SKM-1 treated with dmso at 0.1 percent for 144 hours (cell line): ENCODE data around the gene TTC23.
A peak's percentile ranks its signal among the peaks of the same experiment; 100 is the strongest.

ENCODE experiments used
- DNase-seq: peaks from one replicate; lab custom pipeline; 2025; ENCODE audit not compliant: unreplicated experiment; lab: John Stamatoyannopoulos, UW

Gene TTC23

GRCh38 chr15:99165956-99166689 is 83.3 kb downstream of the TTC23 start:
- no peak for DNase-seq

GRCh38 chr15:99165020-99165790 is 84.2 kb downstream of the TTC23 start:
- no peak for DNase-seq

DNA sequence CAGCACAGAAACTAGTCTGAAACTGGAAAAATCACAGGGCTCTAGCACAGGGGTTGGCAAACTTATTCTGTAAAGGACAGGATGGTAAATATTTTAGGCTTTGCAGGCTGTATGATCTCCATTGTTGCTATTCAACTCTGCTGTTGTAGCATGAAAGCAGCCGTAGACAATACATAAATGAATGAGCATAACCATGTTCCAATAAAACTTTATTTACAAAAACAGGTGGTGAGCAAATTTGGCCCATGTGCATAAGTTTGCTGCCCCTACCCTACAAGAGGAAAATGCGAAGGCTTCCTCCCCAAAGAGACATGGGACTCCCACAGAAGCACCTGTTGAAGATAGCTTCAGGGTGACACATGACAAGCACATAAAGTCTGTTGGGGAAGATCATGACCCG is 85.3 kb downstream of the TTC23 start:
- DNase-seq = no peak

DNA sequence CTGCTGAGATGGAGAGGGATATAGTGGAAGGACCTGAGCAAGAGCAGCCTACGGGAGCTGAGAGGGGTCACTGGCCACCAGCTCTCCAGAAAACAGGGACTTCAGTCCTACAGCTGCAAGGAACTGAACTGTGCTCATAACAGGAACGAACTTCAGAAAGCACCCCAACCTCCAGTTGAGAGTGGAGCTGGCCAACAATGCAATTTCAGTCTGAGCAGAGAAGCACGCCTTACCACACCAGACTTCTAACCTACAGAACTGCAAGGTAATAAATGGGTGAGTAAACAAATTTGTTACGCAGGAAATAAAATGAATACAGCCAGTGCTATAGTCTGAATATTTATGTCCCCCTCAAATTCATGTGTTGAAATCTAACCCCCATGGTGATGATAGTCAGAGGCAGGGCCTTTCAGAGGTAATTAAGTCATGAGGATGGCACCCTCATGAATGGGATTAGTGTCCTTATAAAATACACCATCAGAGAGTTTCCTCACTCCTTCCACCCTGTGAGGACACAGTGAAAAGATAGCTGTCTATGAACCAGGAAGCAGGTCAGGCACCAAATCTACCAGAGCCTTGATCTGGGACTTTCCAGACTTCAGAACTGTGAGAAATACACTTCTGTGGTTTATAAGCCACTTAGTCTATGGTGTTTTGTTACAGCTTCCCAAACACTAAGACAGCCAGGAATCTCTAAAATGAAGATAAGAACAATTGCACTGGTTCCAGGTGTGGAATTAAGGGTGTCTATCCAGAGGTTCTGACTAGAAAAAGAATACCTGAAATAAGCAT is 85.9 kb downstream of the TTC23 start:
- DNase-seq = no peak

- no peak for DNase-seq
Observed at GRCh38 chr15:99158626-99159412, 90.6 kb downstream of the TTC23 start.

GRCh38 chr15:99157456-99157855 is 91.9 kb downstream of the TTC23 start:
- DNase-seq = no peak

GRCh38 chr15:99155961-99156443 is 93.4 kb downstream of the TTC23 start:
- peak; percentile 20 for DNase-seq

GRCh38 chr15:99154271-99154670 is 95.1 kb downstream of the TTC23 start:
- DNase-seq = no peak

GRCh38 chr15:99153026-99153535 is 96.3 kb downstream of the TTC23 start:
- DNase-seq = no peak

DNA sequence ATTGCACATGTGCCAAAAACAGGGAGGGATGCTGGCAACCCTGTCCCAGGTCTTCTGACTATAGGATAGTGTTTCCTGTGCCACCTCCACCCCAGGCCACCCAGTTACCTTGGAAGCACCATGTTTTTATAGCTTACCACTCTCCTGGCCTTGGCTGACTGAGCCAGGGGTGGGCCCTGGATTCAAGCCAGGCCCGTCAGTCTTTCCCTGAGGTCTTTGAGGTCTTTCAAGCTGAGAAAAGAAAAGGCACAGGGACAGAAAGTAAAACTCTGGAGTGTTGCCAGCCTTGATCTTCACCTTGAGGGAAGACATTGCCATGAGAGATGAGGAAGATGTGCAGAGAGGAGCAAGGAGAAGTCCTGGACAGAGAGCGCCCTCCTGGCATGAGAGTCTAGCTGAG is 98.2 kb downstream of the TTC23 start:
- no peak for DNase-seq

DNA sequence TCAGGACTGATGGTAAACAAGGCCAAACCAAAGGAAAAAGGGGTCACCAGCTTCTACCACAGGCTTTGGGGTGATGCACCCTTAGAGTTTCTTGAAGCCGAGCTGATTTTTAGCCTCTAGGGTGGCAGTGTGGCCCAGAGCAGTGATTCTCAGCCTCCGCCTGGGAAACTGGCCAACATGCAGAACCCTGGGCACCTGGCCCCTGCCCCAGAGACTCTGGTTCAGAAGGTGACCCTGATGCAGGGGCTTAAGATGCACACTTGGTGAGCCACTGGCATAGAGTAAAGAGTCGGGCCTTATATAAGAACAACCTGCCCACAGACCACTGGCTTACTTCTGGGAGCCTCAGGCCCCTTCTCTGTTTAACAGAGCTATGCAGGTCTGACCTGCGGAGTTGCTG is 100.0 kb downstream of the TTC23 start:
- no peak for DNase-seq

DNA sequence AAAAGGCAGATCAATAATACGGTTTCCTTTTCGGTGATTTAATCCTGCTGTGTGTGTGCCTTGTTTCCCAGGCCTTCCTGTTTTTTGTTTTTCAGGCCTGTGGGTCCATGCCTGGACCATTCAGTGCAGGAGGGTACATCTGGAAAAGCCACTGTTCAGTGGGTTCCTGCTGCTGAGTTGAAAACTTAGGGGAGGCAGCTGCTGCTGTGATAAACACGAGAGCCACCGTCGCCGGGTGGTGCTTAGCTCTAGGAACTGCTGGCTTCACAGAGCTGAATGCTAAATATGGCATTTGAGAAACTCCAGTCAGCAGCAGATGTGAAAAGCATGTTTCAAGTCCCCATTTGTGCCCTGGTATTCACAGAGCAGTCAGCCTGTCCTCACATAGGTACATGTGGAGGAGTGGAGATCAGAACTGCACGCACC is 100.5 kb downstream of the TTC23 start:
- no peak for DNase-seq

DNA sequence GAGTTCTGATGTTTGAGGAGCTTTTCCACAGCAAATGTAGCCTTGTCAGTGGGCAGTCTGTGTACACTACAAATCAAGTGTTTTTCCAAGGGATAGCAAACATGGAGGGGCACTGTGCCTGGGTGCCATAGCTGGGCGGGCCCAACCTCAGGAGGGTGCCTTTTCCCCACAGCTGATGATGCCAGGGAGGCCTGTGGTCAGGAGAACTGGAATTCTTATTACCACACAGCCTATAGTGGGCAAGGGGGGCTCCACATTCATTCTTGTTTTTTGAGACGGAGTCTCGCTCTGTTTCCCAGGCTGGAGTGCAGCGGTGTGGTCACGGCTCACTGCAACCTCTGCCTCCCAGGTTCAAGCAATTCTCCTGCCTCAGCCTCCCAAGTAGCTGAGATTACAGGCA is 102.7 kb downstream of the TTC23 start:
- no peak for DNase-seq

DNA sequence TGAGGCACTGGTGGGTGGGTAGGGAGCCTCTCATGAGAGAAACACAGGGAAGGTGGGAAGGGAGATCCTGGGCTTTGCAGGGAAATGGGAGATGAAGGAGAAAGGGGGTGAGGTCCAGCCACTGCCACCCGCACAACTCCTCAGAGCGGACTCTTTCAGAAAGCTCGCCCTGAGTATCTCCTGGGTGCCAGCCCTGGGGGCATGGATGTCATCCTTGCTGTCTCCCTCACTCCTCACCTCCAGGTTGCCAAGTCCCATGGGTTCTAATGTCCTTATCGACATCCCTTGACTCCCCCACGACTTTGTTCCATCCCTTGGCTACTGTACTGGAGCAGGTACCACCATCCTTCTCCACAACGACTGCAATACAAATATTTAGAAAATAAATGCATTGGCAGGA is 103.6 kb downstream of the TTC23 start:
- no peak for DNase-seq

DNA sequence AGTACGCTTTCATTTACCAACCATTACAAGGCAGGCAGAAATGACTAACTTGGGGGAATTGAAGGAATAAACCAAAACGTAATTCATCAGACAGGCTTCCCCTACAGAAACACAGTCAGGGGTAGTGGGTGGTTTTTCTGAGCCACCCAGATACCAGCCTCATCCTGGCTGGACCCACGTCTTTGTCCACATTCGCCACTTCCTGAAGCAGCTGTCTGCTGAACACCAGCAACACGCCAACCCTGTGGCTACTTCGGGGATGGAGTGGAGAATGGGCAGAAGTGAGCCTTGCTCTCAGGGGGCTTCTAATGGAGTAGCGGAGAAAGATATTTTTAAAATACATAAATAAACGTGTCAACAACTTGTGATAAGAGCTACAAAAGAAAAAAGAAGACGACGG is 104.4 kb downstream of the TTC23 start:
- no peak for DNase-seq

DNA sequence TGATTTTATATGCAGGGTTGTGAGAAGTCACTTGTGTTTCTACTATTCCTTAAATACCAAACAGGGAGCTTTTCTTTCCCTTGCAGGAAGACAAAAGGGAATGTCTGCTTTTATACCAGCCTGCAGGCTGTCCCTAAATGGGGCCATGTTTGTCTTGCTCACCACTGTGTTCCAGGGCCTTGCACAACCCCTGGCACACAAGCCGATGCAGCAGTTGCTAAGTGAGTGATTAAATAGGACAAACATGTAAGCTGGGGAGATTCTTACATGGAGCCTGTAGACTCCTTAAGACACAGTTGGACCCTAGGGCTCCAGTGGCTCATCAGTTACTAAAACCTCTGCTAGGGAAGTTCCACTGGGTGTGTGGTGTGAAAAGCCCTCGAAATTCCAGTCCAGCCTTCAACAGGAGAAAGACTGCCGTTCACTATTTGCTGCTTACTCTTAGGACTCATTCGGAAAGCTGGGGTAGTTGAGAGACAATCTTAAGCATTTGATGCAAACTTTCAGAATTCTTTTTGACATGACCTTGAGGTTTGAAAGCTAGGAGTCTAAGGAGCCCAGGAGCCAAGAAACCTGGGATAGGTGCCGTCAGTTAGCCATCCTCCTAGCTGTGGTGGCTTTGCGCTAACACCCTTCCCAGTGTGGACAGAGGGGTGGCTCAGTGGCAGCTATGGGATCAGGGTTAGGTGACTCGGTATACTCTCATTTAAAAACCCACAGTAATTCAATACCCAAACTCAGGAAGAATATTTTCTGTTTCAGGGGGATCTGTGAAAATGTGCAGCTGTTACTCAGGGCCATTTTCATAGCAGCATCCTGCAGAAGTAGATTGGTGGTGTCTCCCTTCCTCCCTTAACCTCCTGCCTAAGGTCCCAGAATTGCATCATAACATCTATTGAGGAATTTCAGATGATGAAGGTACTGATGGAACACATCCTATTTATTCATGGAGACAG is 105.4 kb downstream of the TTC23 start:
- DNase-seq = no peak

DNA sequence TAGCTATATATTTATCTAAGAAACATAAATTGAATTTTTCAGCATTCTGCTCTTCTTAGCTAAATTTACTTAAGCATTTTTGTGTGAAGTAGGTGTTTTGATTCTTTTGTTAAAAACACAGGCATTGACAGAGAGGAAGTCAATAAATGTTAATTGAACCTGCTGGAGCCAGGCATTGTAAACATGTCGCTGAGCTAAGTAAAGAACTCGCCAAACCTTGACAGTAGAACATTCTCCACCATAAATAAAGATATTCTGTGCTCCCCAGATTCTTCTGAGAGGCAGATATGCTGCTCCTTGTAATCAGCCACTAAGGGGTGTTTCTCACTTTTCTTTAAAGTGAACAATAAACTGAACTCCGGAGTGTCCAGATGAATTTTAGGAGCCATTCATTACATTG is 106.1 kb downstream of the TTC23 start:
- no peak for DNase-seq

DNA sequence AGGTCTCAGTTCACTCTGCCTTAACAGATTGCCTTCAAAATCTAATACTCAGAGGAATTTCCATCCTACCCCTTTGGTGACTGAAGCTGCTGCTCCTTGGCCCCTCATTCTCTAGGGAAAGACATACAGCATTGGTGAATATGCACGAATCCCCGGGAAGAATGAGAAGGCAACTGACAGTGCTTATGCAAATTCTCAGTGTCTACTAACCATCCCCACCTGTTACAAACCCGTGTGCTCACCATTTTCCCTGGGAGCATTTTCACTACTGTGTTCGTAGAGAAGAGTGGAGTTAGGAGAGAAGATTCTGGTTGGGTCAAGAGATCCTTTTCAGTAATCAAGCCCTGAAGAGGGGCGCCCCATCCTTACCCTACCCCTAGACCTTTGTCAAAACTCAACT is 106.8 kb downstream of the TTC23 start:
- no peak for DNase-seq

DNA sequence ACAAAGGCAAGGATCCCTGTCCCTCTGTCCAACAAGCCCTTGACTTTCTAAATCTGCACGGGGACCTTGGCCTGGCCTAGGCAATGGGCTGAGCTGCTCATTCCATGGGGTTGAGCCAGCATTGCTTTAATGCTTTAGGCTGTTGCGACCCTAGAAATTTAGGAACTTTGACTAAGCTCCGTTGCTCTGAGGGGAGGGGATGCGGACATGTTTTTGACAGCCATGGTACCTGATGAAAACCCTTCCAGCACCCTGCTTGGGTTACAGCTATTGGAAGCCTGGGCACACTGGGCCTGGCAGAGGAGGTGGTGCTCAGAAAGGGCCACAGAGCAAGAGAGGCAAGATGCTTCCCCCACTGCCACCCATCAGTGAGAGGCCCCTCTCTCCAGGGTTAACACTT is 107.4 kb downstream of the TTC23 start:
- no peak for DNase-seq

DNA sequence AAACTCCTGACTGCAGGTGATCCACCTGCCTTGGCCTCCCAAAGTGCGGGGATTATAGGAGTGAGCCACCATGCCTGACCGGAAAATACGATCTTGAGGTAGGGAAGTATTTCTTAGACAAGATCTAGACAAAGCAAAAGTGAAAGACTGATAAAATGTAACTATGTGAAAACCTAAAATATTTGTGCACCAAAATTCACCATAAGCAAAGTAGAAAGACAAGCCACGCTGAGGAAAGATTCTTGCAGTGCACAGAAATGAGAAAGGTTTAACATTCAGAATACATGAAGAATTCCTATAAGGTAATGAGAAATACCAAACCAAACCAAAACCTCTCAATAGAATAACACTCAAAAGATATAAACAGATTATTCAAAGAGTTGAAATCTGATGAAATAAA is 108.8 kb downstream of the TTC23 start:
- no peak for DNase-seq
